ES-I3 (cell line): ENCODE data around the gene RELT.

Source experiments
- H3K36me3 ChIP-seq: 2 replicates; pipeline ENCODE4 v1.6.1; 2013; ENCODE audit warnings: mild to moderate bottlenecking, low read length, control low read depth, moderate library complexity; ENCODE audit not compliant: insufficient read depth
- H3K4me1 ChIP-seq: 2 replicates; pipeline ENCODE4 v1.6.1; 2013; ENCODE audit warnings: mild to moderate bottlenecking, control low read depth, low read length; ENCODE audit not compliant: insufficient read depth
- H3K9ac ChIP-seq: 2 replicates; pipeline ENCODE4 v1.6.1; 2013; ENCODE audit warnings: low read depth, mild to moderate bottlenecking, low read length, moderate library complexity
- H3K9me3 ChIP-seq: 2 replicates; pipeline ENCODE4 v1.6.1; 2013; ENCODE audit warnings: mild to moderate bottlenecking, low read length, moderate library complexity; ENCODE audit not compliant: control insufficient read depth, insufficient read depth

RELT gene

GRCh38 chr11:73387594-73388264 lies 11.5 kb downstream of the RELT start:
- Histone ChIP-seq H3K4me1 (peaks cover 26% of the 10 kb centered on the region; the same call in 1 of the 2 replicates), H3K36me3 (no peaks in the 10 kb centered on the region), H3K9me3 (no peaks in the 10 kb centered on the region), H3K9ac (no peak overlapping the region)

- Histone ChIP-seq H3K4me1 (peaks cover 20% of the 10 kb centered on the region; the same call in 1 of the 2 replicates), H3K9me3 (no peaks in the 10 kb centered on the region), H3K36me3 (no peaks in the 10 kb centered on the region), H3K9ac (no peak overlapping the region)
These were observed 12.3 kb downstream of the RELT start for GRCh38 chr11:73388265-73389133.

GRCh38 chr11:73389134-73389525 lies 12.9 kb downstream of the RELT start:
- H3K4me1 ChIP-seq = peaks cover 20% of the 10 kb centered on the region; the same call in 1 of the 2 replicates
- no peaks in the 10 kb centered on the region for H3K36me3 ChIP-seq
- H3K9ac ChIP-seq = no peak overlapping the region
- no peaks in the 10 kb centered on the region for H3K9me3 ChIP-seq

GRCh38 chr11:73389916-73390315 lies 13.7 kb downstream of the RELT start:
- Histone ChIP-seq H3K9ac (no peak overlapping the region), H3K9me3 (no peaks in the 10 kb centered on the region), H3K4me1 (peaks cover 20% of the 10 kb centered on the region; the same call in 1 of the 2 replicates), H3K36me3 (no peaks in the 10 kb centered on the region)

GRCh38 chr11:73390601-73391565 lies 14.7 kb downstream of the RELT start:
- Histone ChIP-seq H3K9me3 (no peaks in the 10 kb centered on the region), H3K4me1 (peaks cover 18% of the 10 kb centered on the region; the same call in 1 of the 2 replicates), H3K9ac (no peak overlapping the region), H3K36me3 (no peaks in the 10 kb centered on the region)

GRCh38 chr11:73391665-73392064 lies 15.5 kb downstream of the RELT start:
- Histone ChIP-seq H3K9ac (no peak overlapping the region), H3K36me3 (no peaks in the 10 kb centered on the region), H3K9me3 (no peaks in the 10 kb centered on the region), H3K4me1 (peaks cover 16% of the 10 kb centered on the region; the same call in 1 of the 2 replicates)

GRCh38 chr11:73392108-73393010 lies 16.2 kb downstream of the RELT start:
- Histone ChIP-seq H3K9ac (no peak overlapping the region), H3K9me3 (no peaks in the 10 kb centered on the region), H3K4me1 (peaks cover 13% of the 10 kb centered on the region; the same call in 1 of the 2 replicates), H3K36me3 (no peaks in the 10 kb centered on the region)

GRCh38 chr11:73393011-73393380 lies 16.8 kb downstream of the RELT start:
- Histone ChIP-seq H3K9me3 (no peaks in the 10 kb centered on the region), H3K9ac (no peak overlapping the region)

GRCh38 chr11:73393479-73394415 lies 17.5 kb downstream of the RELT start:
- no peaks in the 10 kb centered on the region for H3K36me3 ChIP-seq
- H3K9ac ChIP-seq = no peak overlapping the region
- H3K4me1 ChIP-seq = peaks cover under 1% of the 10 kb centered on the region; the same call in 1 of the 2 replicates
- H3K9me3 ChIP-seq = no peaks in the 10 kb centered on the region

More at GRCh38 chr11:73393011-73393380, 16.8 kb downstream of the RELT start:
- no peaks in the 10 kb centered on the region for H3K36me3 ChIP-seq
- H3K4me1 ChIP-seq = peaks cover 7% of the 10 kb centered on the region; the same call in 1 of the 2 replicates

GRCh38 chr11:73394416-73395296 lies 18.5 kb downstream of the RELT start:
- no peaks in the 10 kb centered on the region for H3K36me3 ChIP-seq
- no peak overlapping the region for H3K9ac ChIP-seq
- peaks cover 8% of the 10 kb centered on the region; the same call in 1 of the 2 replicates for H3K4me1 ChIP-seq
- H3K9me3 ChIP-seq = no peaks in the 10 kb centered on the region

- H3K4me1 ChIP-seq = peaks cover 8% of the 10 kb centered on the region; the same call in 1 of the 2 replicates
- no peak overlapping the region for H3K9ac ChIP-seq
- no peaks in the 10 kb centered on the region for H3K36me3 ChIP-seq
- H3K9me3 ChIP-seq = no peaks in the 10 kb centered on the region
These were observed 19.4 kb downstream of the RELT start for GRCh38 chr11:73395297-73396208.
